NCI-H526 treated with DMSO at 0.1 percent for 48 hours (cell line): ENCODE data around the gene NAA40.

Source experiments
- DNase-seq: peaks from one replicate; lab custom pipeline; 2025; lab: John Stamatoyannopoulos, UW

NAA40 gene

DNA sequence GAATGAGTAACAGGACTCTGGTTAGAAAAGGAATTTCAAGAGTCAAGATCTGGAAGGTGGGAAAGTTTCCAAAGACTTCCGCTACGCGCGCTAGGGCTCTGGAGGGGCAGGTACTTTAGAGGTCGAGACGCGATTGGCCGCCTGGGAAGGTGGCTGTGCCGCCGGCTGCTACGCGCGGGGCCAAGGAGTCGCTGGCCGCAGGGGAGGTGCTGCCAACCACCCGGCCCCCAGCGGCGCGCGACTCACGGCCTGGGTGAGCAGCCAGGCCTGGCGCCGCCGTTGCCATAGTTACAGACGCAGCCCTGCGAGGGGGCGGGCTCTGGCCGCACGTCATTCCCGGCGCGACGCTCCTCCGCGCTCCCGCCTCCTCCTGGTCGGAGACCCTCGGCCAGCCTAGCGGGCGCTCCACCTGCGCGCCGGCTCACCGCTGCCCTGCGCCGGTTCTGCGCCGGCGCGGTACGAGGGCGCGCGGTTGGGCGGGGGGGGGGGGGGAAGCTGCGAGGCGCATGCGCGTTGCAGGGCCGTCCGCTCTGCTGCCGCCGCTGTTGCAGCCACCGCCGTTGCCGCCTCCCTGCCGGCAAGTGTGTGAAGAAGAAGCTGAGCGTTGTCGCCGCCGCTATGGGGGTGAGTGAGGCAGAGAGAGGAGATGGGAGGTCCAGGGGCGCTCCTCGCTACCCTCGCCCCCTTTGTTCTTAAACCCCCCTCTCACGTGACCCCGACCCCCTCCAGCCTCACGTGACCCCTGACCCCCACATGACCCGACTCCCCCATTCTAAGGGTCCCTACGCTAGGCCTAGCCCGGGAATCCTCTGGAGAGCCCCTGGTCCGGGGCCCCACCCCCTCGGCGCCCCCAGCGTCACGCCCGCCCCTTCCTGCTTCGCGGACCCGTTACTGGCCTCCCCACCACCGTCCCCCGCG is at the start of gene NAA40:
Gene NAA40 (plus strand): TSS at position 524 of the 918 bp plus-strand sequence. CDS start 95 bp downstream, at position 619.
- peak; percentile 96 for DNase-seq

DNA sequence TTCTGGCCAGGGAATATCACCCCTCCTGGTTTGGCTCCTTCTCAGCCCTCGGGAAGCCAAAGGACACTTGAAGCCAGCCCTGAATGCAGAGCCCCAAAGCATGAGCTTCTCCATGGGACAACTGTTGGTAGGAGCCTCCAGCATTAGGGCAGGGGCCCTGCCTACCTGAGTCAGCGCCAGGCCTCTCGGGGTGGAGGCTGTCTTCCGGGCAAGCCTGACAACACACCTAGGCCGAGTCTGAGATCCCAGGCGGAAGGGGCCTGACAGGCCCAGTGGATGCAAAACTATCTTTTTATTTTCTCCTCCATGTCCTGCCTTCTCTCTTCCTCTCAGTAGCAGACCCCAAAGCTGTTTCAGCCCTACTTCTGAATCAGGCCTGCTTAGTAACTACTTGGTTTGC is 49.5 kb upstream of the NAA40 start:
- DNase-seq, result no peak

DNA sequence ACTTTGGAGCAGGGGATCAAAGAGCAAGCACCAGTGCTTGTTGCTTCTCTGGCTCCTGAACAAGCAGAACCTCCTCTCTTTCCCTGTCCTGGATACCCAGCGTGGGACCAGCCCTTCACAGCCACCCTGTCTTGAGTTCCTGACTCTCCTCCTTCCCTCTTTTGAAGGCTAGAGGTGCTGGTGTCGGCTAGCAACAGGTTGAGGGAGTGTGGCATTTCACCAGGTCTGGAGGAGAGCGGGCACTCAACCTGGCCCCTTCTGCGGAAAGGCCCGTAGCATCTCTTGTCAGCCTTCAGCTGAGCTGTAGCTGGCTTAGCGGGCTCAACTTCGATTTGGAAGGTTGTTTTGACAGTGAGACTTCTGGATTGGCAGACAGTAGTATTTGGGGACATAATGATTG is 48.4 kb upstream of the NAA40 start:
- DNase-seq, result no peak

DNA sequence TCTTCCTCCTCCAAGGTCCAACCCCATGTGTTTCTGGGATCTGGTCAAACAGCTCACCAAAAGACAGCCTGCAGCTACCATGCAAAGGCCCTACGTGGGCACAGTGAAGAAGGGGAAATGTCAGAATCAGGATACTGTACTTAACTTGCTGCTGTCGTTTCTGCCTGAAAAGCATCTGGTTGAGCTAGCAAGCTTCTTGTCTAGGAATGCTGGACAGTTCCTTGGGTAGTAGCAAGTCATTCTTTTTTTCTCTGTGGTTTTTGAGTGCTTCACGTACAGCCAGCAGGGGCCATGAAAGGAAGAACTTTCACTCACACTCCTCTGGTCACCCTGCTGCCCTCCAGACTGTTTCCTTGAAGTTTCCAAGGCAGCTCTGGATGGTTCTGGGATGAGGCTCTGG is 46.6 kb upstream of the NAA40 start:
- DNase-seq, result no peak

DNA sequence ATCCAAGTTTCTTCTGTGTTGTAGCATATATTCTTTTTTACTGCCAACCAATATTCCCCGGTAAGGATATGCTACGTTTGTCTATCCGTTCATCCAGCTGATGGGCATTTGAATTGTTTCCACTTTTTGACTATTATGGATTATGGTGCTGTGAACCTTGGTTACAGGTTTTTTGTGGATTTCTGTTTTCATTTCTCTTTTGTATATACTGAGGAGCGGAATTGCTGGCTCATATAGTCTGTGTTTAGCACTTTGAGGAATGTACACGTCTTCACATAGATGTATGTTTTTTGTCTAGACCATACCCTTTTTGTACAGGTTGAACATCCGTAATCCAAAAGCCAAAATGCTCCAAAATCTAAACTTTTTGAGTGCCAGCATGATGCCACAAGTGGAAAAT is 45.4 kb upstream of the NAA40 start:
- no peak for DNase-seq

DNA sequence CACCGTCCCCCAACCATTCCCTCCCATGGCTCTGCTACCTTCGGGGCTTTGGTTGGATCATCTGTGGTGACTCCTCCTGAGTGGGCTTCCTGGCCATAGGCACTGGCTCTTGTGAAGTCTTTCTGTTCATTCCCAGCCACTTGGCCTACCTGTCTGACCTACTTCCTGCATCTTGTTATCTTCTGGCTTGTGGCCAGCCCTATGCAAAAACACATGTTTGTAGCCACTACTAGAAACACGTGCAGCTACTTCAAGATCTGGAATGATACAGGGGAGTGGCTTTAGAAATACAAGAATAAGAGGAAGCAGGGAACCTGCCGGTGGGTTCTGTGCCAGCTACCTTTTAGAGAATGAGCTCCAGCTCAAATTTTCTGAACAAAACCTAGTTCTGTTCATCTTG is 42.7 kb upstream of the NAA40 start:
- DNase-seq, result no peak

DNA sequence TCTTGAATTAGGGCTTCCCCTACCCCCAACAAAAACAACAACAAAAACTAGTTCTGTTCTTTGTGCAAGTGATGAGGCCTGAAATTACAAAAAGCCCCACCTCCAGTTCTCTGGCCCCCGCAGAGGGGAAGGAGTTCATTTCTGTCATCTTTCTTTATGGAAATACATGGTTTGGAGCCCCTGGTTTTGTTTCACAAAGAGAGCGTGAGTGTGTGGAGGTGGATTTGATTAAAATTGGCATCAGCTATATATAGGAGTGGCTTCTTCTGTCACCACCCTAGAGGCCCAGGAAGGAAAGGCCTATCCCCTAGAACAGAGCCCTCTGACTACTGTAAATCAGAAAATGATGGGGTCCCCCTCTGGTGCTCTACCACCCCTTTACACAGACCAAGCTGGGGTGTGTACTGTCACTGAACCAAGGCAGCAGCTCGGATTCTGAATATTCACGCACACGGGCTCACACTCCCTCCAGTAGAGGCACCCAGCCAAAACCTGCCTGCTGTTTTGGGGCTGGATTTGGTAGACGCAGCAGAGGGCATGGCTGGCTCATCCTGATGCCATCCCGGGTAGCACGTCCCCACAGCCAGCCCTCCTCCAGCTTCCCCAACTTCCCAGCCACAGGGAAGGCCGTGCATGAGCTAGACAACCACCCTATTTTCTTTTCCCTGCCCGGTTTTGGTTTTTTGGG is 41.2 kb upstream of the NAA40 start:
- no peak for DNase-seq

DNA sequence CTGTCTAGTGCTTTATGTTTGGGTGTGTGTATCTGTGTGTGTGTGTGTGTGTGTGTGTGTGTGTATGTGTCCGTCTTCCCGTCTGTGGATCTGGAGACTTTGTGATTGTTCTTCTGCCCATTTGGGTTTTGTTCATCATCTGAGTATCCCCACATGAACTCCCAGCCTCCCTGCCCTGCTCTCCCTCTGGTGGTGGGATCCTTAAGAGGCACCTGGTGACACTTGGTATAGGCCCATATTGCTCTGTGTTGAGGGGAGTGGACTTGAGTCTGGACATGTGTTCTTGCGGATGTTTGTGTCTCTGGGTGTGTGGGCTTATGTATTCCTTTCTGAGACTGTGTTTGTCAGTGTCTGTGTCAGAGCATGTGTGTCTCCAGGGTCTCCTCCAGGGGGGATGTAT is 37.1 kb upstream of the NAA40 start:
- DNase-seq, result no peak

DNA sequence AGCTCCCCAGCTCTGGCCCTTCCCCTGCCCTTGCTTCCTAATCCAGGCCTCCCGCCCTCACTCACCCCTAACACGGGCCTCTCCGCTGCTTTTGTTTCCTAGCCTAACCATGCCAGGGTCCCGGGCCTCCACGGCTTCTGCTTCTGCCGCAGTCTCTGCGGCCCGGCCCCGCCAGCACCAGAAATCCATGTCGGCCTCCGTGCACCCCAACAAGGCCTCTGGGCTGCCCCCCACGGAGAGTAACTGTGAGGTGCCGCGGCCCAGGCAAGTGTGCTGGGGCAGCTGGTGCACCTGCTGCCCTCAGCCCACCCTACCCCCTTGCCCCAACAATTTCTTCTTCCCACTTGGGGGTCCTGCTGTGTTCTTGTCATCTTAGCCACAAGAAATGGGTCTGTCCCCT is 34.9 kb upstream of the NAA40 start:
- DNase-seq, result no peak

DNA sequence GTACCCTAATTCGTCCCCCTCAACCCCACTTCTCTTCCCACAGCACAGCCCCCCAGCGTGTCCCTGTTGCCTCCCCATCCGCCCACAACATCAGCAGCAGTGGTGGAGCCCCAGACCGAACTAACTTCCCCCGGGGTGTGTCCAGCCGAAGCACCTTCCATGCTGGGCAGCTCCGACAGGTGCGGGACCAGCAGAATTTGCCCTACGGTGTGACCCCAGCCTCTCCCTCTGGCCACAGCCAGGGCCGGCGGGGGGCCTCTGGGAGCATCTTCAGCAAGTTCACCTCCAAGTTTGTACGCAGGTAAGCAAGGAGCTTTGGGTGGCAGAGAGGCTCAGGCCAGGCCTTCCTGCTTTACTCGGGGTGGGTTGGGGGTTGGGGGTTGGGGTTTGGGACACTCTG is 34.1 kb upstream of the NAA40 start:
- no peak for DNase-seq

DNA sequence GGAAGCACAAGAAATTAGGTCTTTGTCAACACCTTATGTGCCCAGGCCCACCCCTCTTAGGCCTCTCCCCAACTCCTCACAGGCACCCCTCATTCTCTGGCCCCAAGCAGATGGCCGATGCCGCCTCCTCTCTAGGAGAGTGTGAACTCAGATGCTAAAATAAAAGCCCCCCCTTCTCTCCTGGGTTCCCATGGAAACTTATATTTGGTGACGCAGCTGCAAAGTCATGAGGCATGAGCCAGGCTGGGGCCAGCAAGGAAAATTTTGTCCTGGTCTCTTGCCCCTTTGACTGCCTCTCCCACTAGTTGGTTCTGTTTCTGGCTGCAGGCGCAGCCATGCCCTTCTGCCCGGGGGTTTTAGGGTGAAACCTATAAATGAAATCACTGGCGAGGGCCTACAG is 33.6 kb upstream of the NAA40 start:
- no peak for DNase-seq

DNA sequence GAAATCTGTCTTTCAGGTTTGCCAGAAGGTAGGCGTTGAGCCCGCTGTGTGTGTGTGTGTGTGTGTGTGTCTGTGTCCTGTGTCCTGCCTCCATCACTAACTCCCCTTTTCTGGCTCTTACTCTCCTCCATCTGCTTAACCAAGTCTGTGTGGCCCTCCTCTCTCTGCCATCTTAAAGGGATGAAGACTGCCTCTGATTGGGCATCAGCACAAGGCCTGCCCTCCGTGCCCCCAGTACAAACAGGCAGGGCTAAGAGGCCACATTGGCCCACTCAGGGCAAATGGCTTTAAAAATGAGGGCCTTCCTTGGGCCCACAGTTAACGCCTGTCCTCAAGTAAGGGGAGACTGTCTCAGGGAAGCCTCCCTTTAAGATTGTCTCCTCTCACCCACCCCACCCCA is 32.7 kb upstream of the NAA40 start:
- DNase-seq, result no peak

DNA sequence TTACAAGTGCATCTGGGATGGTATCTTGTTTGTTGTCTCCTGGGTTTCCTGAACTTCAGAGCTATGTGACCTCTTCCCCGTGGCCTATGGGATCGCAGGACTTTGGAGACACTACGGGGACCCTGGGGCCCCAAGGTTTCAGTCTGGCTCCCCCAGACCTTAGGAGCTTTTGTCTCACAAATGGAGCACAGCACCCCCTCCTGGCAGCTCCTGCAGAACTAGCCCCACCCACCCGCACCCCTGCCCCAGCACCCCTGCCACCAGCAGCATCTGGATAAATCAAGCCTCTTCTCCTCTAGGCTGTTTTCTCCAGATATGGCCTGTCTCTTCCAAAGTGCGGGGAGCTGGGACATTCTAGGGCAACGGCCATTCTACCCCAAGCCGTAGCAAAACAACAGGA is 32.2 kb upstream of the NAA40 start:
- no peak for DNase-seq

DNA sequence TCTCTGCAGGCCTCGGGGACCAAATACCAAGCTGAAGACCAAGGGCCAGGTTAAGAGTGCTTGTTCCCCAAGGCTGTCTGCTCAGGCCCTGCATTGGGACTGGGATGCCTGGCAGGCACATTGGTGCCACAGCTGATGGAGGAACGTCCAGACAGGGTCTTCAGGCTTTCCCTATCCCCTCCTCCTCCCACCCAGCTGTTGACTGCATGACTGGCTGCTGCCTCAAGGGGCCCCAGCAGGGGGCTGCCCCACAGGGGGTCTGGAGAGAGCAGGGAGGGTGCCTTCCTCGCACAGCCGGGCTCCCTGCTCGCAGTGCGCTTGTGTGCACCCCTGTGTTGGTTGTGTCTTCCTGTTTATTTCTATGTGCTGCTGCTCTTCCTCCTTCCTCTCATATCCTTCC is 31.7 kb upstream of the NAA40 start:
- DNase-seq, result no peak

DNA sequence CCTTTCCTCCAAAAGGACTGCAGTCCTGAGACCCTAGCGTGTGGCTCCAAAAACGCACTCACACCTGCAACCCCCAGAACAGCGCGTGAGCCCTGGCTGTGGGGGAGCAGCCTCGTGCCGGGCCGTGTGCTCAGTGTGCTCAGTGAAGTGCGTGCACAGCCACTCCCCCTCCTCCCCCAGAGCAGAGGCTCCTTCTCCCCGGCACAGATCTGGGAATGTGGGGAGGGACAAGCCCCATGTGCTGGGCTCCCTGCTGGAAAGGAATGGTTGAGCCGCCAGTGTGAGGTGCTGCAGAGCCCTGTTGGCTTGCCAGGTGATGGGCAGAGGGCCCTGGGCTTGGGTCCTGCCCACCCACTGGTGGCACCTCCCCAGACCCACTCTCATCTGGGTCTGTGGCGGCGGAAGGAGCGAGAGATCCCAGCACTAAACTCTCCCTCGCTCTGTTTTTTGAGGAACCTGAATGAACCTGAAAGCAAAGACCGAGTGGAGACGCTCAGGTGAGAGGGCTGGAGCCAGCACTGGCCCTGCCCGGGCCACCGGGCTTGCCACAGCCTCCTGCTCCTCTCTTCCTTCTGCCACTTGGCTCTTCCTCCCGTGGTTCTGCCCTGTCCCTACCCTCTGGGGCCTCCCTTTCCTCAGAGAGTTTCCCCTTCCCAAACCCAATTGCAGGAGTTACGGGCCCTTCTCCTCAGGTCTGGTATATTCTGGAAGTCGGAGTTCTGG is 30.8 kb upstream of the NAA40 start:
- DNase-seq, result no peak

DNA sequence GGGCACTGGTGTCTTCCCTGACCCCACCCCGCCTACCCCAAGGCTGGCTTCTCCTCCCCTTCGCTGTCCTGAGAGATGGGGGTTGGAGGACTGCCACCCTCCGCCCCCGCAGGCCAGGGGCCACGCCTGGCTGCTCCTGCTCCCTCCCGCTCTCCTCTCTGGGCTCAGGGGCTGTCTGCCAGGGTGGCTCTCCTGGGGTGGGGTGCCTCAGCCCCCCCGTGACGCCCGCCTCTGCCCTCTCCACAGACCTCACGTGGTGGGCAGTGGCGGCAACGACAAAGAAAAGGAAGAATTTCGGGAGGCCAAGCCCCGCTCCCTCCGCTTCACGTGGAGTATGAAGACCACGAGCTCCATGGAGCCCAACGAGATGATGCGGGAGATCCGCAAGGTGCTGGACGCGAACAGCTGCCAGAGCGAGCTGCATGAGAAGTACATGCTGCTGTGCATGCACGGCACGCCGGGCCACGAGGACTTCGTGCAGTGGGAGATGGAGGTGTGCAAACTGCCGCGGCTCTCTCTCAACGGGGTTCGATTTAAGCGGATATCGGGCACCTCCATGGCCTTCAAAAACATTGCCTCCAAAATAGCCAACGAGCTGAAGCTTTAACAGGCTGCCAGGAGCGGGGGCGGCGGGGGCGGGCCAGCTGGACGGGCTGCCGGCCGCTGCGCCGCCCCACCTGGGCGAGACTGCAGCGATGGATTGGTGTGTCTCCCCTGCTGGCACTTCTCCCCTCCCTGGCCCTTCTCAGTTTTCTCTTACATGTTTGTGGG is 30.0 kb upstream of the NAA40 start:
- no peak for DNase-seq

DNA sequence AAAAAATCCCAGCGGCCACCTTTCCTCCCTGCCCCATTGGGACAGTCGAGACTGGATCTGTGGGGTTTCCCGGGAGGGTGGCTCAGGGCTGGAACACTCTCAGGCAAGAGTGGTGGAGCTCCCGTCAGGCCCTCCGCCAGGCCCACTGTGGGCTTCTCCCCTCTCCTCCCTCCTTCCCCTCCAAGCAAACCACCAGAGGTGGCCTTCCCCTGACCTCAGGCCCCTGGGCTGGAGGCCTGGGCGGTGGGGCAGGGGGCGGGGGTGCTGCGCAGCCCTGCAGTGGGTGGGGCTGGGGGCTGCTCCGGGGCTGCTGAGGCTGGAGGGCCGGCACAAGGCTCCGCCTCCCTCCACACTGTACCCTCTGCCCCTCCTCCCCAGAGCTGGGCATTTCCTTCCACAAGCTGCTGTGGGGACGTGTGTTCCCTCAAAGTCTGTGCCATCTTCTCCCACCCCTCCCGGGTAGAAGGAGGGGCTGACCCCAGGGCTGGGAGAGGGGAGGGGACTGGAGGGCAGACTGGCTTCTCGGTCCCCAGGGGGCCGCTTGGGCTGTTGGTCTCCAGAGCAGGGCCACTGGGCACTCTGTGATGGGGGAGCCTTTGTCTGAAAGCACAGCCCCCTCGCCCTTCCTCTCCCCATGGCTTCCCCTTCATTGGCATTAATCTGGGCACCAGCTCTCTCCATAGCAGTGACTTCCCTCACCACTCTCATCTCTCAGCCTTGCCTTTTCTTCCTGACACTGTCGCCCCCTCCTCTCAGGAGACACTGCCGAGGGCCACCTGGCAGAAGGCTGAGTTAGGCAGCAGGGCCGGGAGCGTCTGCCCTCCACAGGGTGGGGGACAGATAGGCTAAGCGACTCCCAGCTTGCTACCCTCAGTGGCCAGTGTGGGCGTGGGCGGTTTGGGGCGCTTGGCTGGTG is 29.0 kb upstream of the NAA40 start:
- no peak for DNase-seq

DNA sequence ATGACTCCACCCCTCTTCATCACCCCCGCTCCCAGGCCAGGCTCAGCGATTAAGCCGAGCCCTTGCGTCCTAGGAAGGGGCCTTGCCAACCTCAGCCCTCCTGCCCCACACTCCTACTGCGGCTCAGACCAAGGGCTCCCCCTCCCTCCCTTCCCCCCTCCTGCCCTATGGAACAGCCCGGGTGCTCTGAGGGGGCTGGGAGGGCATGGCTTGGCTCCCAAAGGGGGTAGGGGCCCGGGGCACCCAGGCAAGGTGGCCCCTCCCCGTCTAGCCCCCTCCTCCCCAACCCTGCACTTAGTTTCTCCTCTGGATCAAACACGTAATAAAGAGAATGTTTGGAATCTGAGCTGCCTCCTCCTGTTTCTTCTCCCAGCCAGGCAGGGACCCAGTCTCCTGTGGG is 28.1 kb upstream of the NAA40 start:
- no peak for DNase-seq

DNA sequence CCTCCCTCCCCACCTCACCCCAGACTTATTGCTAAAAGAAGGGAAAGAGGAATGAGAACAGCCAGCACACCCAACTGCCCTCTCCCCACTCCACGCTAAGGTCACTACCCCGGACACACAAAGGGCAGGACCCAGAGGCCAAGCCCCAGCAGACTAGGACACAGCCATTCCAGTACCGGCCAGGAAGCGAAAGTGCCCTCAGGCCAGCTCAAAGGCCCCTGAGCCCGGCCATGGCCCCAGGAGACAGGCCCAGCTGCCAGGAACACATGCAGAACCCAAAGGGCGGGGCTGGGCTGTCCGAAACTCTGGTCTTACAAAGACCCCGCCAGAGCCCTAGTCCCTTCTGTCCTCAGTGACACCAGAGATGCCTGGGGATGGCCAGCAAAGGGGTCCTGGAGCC is 27.4 kb upstream of the NAA40 start:
- no peak for DNase-seq

DNA sequence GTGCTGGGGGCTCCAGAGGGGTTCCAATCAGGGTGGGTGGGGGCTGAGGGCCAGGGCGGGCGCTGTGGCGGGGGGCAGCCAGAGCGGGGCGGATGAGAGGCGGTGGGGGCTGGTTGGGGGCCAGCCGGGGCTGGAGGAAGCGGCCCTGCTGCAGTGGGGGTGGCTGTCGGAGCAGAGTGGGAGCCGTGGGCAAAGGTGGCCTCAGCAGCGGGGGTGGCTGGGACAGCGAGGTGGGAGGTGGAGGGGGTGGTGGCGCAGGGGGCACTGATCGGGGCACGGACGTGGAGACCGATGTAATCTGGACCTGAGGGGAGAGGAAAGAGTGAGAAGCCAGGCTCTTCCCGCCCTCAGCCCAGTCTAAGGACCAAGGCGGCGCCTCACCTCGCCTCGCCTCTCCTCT is 26.9 kb upstream of the NAA40 start:
- no peak for DNase-seq

DNA sequence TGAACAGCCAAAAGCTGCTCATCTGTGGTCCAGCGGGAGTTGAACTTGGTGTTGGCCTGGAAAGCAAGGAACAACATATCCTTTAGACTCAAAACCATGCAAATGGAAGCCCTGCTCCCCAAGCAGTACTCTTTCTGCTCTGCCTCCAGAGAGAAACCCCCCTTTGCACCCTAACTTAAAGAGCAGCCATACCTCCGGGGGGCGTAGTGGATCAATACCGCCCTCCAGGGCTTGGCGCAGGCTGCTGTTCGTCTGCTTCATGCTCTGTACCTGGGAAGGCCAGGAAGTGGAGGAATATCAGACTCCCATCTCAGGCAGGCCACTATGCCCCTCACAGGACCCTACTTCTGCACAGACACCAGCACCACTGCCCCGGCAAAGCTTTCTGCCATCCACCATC is 26.1 kb upstream of the NAA40 start:
- DNase-seq, result no peak
